ENCODE results near the gene HLCS.

HLCS gene

GRCh38 chr21:36803816-36804439, 162.5 kb downstream of the HLCS start:
- DNase-seq, result no peak

DNA sequence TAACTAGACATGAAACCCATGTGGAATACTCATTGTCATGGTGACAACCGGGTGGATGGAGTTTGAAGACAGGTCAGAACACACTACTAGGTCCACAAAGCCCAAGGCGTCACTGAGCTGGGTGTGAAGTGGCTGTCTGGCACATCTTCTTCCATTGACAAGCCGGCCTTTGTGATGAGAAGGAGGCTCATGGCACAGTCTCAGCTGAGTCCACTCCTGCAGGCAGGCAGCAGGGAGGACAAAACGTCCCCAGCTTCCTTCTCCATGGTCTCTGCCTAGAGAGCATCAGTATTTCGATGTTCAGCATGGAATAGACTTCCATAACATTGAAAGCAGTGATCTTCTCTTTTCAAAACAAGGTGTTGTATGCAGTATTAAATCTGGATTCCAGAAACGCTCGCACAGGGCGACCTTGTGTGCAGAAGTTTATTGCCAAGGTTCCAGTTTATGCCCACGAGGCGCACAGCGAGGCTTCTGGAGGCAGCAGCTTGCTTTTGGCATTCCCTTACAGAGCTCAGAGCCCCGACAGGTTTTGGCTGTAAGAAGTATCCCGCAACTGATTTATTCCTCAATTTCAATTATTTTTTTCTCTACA, 163.3 kb downstream of the HLCS start:
- DNase-seq, result no peak

- DNase-seq, result no peak
These were observed 165.7 kb downstream of the HLCS start for GRCh38 chr21:36800734-36801133.

GRCh38 chr21:36799869-36800268, 166.6 kb downstream of the HLCS start:
- DNase-seq, result no peak

DNA sequence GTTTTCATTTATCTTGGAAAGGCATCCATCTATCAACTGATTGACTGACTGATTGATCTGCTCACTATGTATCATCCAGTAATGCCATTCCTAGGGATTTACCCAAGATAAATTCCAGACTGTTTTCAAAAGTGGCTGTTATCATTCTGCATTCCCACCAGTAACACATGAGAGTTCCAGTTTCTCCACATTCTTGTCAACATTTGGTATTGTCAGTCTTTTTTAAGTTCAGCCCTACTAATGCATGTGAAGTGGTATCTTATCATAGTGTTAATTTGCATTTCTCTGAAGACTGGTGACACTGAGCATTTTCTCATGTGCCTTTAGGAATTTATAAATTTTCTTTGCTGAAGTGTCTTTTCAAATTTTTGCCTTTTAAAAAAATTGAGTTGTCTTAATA, 168.0 kb downstream of the HLCS start:
- no peak for DNase-seq

DNA sequence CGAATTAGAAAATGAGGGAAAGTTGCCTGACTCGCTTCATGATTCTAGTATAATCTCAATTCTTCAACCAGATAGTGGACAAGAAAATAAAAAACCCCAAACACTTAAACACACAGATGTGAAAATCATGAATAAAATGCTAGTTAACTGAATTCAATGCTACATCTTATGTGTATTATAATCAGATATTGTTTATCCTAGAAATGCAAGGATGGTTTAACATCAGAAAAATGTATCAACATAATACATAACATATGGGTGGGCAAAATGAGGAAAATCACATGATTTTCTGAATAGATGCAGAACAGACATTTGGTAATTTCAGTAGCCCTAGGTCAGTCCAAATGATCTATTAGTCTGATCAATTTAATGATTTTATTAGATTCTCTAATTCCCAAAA, 170.4 kb downstream of the HLCS start:
- DNase-seq, result no peak

- DNase-seq, result no peak
These were observed 173.9 kb downstream of the HLCS start for GRCh38 chr21:36792505-36792967.

- DNase-seq, result no peak
These were observed 174.6 kb downstream of the HLCS start for GRCh38 chr21:36791695-36792470.

- DNase-seq, result no peak
These were observed 175.3 kb downstream of the HLCS start for GRCh38 chr21:36791180-36791579.

DNA sequence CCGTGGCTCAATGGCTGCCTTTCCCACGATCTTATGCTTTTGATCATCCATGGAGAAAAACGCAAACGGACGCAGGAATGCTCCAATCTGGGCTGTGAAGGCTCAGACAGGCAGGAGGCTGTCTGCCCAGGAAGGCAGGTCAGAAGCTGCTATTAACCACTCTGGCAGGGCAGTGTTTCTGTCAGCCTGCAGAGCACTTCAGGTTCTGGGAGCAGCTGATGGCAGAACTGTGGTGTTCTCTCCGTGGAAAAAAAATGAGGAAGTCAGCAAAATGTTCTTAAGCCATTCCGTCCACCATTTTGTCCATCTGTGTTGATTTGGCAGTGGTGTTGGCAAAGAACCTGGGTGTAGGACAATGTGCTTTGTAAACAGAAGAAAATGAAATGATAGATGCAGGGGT, 175.9 kb downstream of the HLCS start:
- DNase-seq, result no peak

DNA sequence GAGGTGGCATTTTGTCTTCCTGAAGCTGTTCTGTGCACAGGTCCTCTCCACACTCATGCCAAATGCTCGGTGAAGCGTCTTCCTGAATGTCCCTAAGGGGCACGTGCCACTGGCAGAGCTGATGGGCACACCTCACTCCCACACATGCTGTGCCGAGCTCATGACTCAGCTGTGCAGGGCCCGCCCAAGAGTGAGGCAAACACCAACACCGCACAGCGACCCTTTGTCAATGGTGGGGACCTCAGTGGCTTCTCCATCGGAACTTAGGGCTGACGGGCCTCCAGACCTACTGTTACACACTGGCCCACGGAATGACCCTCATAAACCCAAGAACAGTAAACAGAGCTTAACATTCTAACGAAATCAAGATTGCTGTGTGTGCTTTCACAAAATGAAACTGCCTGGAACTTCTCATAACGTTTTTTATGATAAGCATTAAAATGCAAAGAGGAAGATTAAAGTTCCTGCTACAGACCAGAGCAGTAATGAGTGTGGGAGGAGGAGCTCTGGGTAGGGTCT, 178.3 kb downstream of the HLCS start:
- DNase-seq, result no peak

DNA sequence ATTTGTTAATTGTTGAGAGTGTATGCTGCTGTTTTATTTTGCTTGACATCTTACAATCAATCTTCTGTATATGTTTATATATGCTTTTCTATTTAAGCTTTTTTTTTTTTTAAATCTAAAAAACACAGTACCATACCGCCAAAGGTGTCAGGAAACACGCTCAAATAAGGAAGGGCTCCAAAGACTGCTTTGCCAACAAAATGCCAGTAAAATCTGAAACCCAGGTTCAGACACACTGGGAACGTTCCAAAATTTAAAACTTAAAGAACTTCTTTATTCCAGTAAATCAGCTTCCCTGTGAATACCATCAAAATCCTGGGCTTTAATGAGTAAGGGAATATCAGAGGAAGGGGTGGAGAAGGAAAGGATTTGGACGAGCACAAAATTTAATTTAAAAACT, 180.3 kb downstream of the HLCS start:
- no peak for DNase-seq

DNA sequence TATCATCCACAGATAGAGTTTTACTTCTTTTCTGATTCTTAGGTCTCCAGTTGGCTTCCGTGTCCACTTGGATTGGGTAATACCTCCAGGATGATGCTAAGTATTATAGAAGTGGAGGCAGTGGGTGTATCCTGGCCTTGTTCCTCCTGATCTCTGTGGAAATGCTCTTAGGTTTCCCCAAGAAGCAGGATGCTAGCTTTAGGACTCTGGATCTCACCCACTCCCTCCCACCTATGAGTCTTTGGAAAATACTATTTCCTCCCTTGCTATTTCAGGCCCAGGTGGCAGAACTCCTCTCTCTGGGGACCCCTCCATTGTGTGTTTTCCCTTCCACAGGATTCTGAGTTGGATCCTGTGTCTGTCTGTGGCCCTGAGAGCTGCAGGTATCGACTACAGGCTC, 180.9 kb downstream of the HLCS start:
- DNase-seq, result no peak

DNA sequence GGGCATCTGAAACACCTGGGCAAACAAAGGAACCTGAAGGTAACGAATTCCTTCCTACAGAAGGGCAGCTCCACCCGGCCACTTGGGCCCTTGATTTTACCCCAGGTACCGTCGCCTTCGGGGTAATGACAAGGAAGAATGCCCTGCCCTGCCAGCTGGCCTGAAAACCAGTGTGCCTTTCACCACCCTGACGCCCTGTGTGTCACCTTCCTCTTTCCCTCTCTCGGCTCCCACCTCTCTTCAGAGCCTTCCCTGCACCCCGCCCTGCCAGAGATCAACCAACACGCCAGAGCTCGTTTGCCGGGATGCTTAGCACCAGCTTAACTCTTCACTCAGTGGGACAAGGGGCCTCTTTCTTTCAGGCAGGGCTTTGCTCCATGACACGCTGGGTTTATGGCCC, 181.5 kb downstream of the HLCS start:
- no peak for DNase-seq

- DNase-seq, result no peak
These were observed 182.7 kb downstream of the HLCS start for GRCh38 chr21:36783612-36784374.

DNA sequence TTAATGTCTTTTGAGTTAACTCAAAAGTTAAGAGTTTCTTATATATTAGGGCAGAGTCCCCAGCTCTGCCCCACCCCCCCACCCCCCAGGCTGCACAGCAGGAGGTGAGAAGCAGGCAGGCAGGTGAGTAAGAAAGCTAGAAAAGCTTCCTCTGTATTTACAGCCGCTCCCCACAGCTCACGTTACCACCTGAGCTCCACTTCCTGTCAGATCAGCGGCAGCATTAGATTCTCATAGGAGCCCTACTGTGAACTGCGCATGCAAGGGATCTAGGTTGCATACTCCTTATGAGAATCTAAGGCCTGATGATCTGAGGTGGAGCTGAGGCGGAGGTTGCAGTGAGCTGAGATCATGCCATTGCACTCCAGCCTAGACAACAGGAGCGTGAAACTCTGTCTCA, 185.6 kb downstream of the HLCS start:
- DNase-seq, result no peak

- no peak for DNase-seq
These were observed 189.4 kb downstream of the HLCS start for GRCh38 chr21:36776981-36777617.

DNA sequence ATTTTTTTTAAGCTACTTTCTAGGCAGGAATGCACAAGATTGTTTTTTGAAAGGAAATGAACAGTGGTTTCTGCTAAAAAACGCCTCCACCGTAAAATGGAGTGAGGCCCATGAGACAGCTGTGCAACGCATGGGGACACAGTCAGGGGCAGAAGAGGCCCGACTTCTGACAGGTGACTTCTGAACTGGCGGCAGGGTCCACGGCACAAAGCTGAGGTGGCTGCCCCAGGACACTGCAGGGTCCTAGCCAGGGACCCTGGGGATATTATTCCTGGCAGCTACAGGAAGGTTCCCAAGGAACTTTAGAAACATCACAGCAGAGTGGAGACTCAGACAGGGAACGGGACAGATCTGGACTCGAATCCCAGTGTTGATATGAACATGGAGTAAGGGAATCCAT, 192.5 kb downstream of the HLCS start:
- no peak for DNase-seq

GRCh38 chr21:36773117-36773516, 193.4 kb downstream of the HLCS start:
- DNase-seq, result peak; percentile 31

- no peak for DNase-seq
These were observed 197.2 kb downstream of the HLCS start for GRCh38 chr21:36769051-36769839.

DNA sequence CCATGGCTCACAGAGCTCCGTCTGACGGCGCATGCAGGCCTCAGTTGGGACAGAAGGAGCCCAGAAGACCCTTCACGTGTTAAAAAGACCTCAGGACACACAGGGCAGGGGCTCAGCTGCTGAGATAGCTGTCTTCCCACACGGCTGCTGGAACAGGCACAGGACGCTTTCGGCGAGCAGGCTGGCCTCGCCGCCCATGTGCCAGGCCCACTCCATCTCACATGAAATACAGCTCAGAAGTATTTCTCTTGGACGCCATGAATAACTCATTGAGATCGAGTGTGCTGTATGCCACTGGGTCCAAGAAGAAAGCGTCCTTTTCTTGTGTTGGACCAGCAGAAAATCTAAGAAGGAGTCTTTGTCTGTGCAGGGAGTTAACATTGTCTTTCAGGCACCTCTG, 198.0 kb downstream of the HLCS start:
- DNase-seq, result no peak

- DNase-seq, result no peak
These were observed 199.4 kb downstream of the HLCS start for GRCh38 chr21:36767096-36767495.
